Loucy (cell line): Measurements from ENCODE around the gene TUBA4A.

ENCODE experiments used
- CTCF ChIP-seq: fragments of 200-600 bp; sonication (generic); conservative IDR thresholded peaks from 2 replicates; pipeline ENCODE4 v1.5.1; 2014; ENCODE audit warnings: mild to moderate bottlenecking, antibody characterized with exemption, low read length
- EZH2phosphoT487 ChIP-seq: fragments of 200-600 bp; IDR thresholded peaks from 2 replicates; pipeline ENCODE4 v1.6.1; 2018; ENCODE audit warnings: antibody characterized with exemption, mild to moderate bottlenecking, moderate library complexity, borderline replicate concordance

- TF ChIP-seq CTCF (no peak), EZH2phosphoT487 (no peak)
These were observed 45.6 kb upstream of the TUBA4A start for GRCh38 chr2:219299372-219299760.
